ENCODE data around the gene STARD7.
"Not testable (repeated sequence)": the region's sequence is repeated elsewhere in the genome, so short reads cannot be mapped to it uniquely, and the experiment has no call there.

The STARD7 gene

GRCh38 chr2:96146153-96146880 lies 62.3 kb downstream of the STARD7 start:
- DNase-seq = no peak

- DNase-seq = no peak
Measured at GRCh38 chr2:96145848-96146152, 62.8 kb downstream of the STARD7 start.

- DNase-seq = no peak
Measured at GRCh38 chr2:96145036-96145847, 63.4 kb downstream of the STARD7 start, which contains the start of gene DUSP2. DUSP2 (minus strand) TSS chr2:96145440; CDS start chr2:96145354, 86 bp downstream.

- no peak for DNase-seq
Measured at GRCh38 chr2:96144481-96145035, 64.1 kb downstream of the STARD7 start.

- DNase-seq = no peak
Measured at GRCh38 chr2:96143848-96144480, 64.7 kb downstream of the STARD7 start.

- DNase-seq = no peak
Measured at GRCh38 chr2:96143231-96143847, 65.3 kb downstream of the STARD7 start.

- no peak for DNase-seq
Measured at GRCh38 chr2:96142217-96143113, 66.2 kb downstream of the STARD7 start.

- not testable (repeated sequence) for DNase-seq
Measured at GRCh38 chr2:96141624-96141967, 67.0 kb downstream of the STARD7 start.

- no peak for DNase-seq
Measured at GRCh38 chr2:96140941-96141623, 67.5 kb downstream of the STARD7 start.

GRCh38 chr2:96139181-96139758 lies 69.4 kb downstream of the STARD7 start:
- DNase-seq = no peak

GRCh38 chr2:96138179-96139145 lies 70.2 kb downstream of the STARD7 start, which contains the start of gene ASTL:
ASTL (minus strand) TSS chr2:96138502; CDS start chr2:96138436, 66 bp downstream.
- peak; percentile 61 for DNase-seq

GRCh38 chr2:96137321-96138178 lies 71.1 kb downstream of the STARD7 start:
- DNase-seq = no peak

GRCh38 chr2:96136129-96136720 lies 72.4 kb downstream of the STARD7 start:
- peak; percentile 22 for DNase-seq

- DNase-seq = no peak
Measured at GRCh38 chr2:96135621-96136020, 73.0 kb downstream of the STARD7 start.

- DNase-seq = no peak
Measured at GRCh38 chr2:96135171-96135570, 73.5 kb downstream of the STARD7 start.
